Bronchial epithelial cell (primary cell): ENCODE measurements around the gene SNTG2. TPM values are rescaled to one million over a fixed set of nuclear protein-coding genes. Genes with fewer than 3 reads are reported as not detected.

Source experiments
- DNase-seq: peaks from one replicate; pipeline ENCODE4 v3.0.0-alpha.2; 2010; ENCODE audit warnings: low read depth
- FAIRE-seq: peaks from 2 replicates; lab custom pipeline; 2011; peaks lifted over from hg19 to GRCh38; lab: Jason Lieb, UNC
- H3K27me3 ChIP-seq: 2 replicates; pipeline ENCODE4 v1.5.1; 2011; ENCODE audit warnings: low read length; ENCODE audit not compliant: control insufficient read depth, insufficient read depth
- H3K36me3 ChIP-seq: 2 replicates; pipeline ENCODE4 v1.5.1; 2011; ENCODE audit warnings: low read length; ENCODE audit not compliant: control insufficient read depth, insufficient read depth
- H3K4me3 ChIP-seq: 2 replicates; pipeline ENCODE4 v1.5.1; 2011; ENCODE audit warnings: mild to moderate bottlenecking, low read depth, low read length, control low read depth
- CTCF ChIP-seq: IDR thresholded peaks from 2 replicates; pipeline ENCODE4 v1.5.1; 2011; ENCODE audit warnings: mild to moderate bottlenecking, moderate library complexity, low read length, control low read depth, inconsistent platforms; ENCODE audit not compliant: insufficient read depth, severe bottlenecking
- total RNA-seq: library from RNA; depleted of rRNA; stranded (reverse); fragments of >200 nt; gene quantifications from 2 replicates; pipeline ENCODE4 v1.2.1, GENCODE V29; 2014

SNTG2 gene
- total RNA-seq, 1 donor from 2014 or later = not detected

- Histone ChIP-seq H3K27me3 (no peaks in the 10 kb centered on the region), H3K36me3 (no peaks in the 10 kb centered on the region), H3K4me3 (no peak overlapping the region)
- no peak for DNase-seq
- FAIRE-seq = no peak
- TF ChIP-seq CTCF = no peak
Measured at GRCh38 chr2:942775-943460, 7.7 kb upstream of the SNTG2 start.

GRCh38 chr2:943461-943797, 7.2 kb upstream of the SNTG2 start:
- no peak overlapping the region for H3K4me3 ChIP-seq
- FAIRE-seq = no peak
- no peaks in the 10 kb centered on the region for H3K36me3 ChIP-seq
- no peaks in the 10 kb centered on the region for H3K27me3 ChIP-seq
- no peak for TF ChIP-seq CTCF
- no peak for DNase-seq

GRCh38 chr2:943821-944220, 6.8 kb upstream of the SNTG2 start:
- no peak for FAIRE-seq
- TF ChIP-seq CTCF = no peak

GRCh38 chr2:944693-945092, 6.0 kb upstream of the SNTG2 start:
- Histone ChIP-seq H3K27me3 (peaks cover 2% of the 10 kb centered on the region), H3K36me3 (no peaks in the 10 kb centered on the region), H3K4me3 (no peak overlapping the region)
- DNase-seq (no peak), FAIRE-seq (no peak)
- no peak for TF ChIP-seq CTCF

More at GRCh38 chr2:943821-944220, 6.8 kb upstream of the SNTG2 start:
- no peaks in the 10 kb centered on the region for H3K36me3 ChIP-seq
- no peak for DNase-seq
- H3K4me3 ChIP-seq = no peak overlapping the region
- H3K27me3 ChIP-seq = no peaks in the 10 kb centered on the region

GRCh38 chr2:945104-945503, 5.5 kb upstream of the SNTG2 start:
- peaks cover 2% of the 10 kb centered on the region for H3K27me3 ChIP-seq
- DNase-seq (no peak), FAIRE-seq (no peak)
- no peak for TF ChIP-seq CTCF
- no peaks in the 10 kb centered on the region for H3K36me3 ChIP-seq
- H3K4me3 ChIP-seq = no peak overlapping the region
